B cell (primary cell): ENCODE data around the gene MSL1. TPM values are rescaled to one million over a fixed set of nuclear protein-coding genes. Genes with fewer than 3 reads are reported as not detected.

Source experiments
- ATAC-seq: fragments of 200-7000 bp; cut with Tn5 transposase; one replicate; pipeline ENCODE4 v1.10.0; 2021; ENCODE audit warnings: low read depth, mild to moderate bottlenecking, moderate number of reproducible peaks, moderate library complexity
- CTCF ChIA-PET: fragments of 350-600 bp; sonication (Branson Sonifier 250); formaldehyde crosslinking; loops from one replicate; lab custom pipeline; 2021; ENCODE audit warnings: antibody characterized with exemption, inconsistent platforms; lab: Charles Lee
- POLR2A ChIA-PET: fragments of 350-600 bp; sonication (Branson Sonifier 250); formaldehyde crosslinking; loops from one replicate; lab custom pipeline; 2021; ENCODE audit warnings: antibody characterized with exemption; lab: Charles Lee
- DNase-seq: peaks from one replicate; pipeline ENCODE4 v3.0.0; 2013
- H2AFZ ChIP-seq: 2 replicates; pipeline ENCODE4 v1.6.1; 2012; ENCODE audit warnings: mild to moderate bottlenecking, low read depth, low read length; ENCODE audit not compliant: insufficient read depth, poor library complexity, severe bottlenecking
- H3K27ac ChIP-seq, 2 donors: 1 replicate in 1 of 2; 2 replicates in 1 of 2; pipeline ENCODE4 v1.5.1; 2012 to 2013; ENCODE audit warnings: low read length in 2 of 2, mild to moderate bottlenecking in 2 of 2, moderate library complexity in 1 of 2
- H3K27me3 ChIP-seq, 4 experiments: fragments of 200-600 bp in 1 of 4; sonication (generic) in 1 of 4; replicated peaks in 1 of 4; 1 replicate in 2 of 4; 2 replicates in 2 of 4; pipeline versions ENCODE4 v1.6.1 to v1.7.0; 2013 to 2016; ENCODE audit warnings: low read length in 3 of 4, mild to moderate bottlenecking in 2 of 4, mixed read lengths in 1 of 4, moderate library complexity in 1 of 4; ENCODE audit not compliant: insufficient read depth in 4 of 4, control insufficient read depth in 3 of 4; ENCODE audit errors: control extremely low read depth in 1 of 4
- H3K36me3 ChIP-seq, 2 experiments: replicated peaks in 1 of 2; 1 replicate in 1 of 2; 2 replicates in 1 of 2; pipeline versions ENCODE4 v1.6.1 to v1.7.1; 2013; ENCODE audit warnings: low read length in 1 of 2; ENCODE audit not compliant: insufficient read depth in 2 of 2, control insufficient read depth in 1 of 2; ENCODE audit errors: control extremely low read depth in 1 of 2, extremely low read depth in 1 of 2
- H3K4me1 ChIP-seq, 2 donors: fragments of 200-600 bp in 1 of 2; sonication (generic) in 1 of 2; 1 replicate in 1 of 2; 2 replicates in 1 of 2; pipeline versions ENCODE4 v1.5.1 to v1.6.1; 2013 to 2017; ENCODE audit warnings: low read length in 2 of 2; ENCODE audit not compliant: control insufficient read depth in 2 of 2, insufficient read depth in 2 of 2
- H3K4me2 ChIP-seq: replicated peaks from 2 replicates; pipeline ENCODE3; 2012; ENCODE audit warnings: mild to moderate bottlenecking, low read depth, low read length; ENCODE audit not compliant: poor library complexity, severe bottlenecking
- H3K4me3 ChIP-seq, 5 experiments: fragments of 200-600 bp in 1 of 5; sonication (generic) in 1 of 5; 1 replicate in 3 of 5; 2 replicates in 2 of 5; pipeline versions ENCODE4 v1.5.1 to v1.7.0; 2011 to 2016; ENCODE audit warnings: low read length in 4 of 5, mild to moderate bottlenecking in 4 of 5, low read depth in 2 of 5, control low read depth in 1 of 5, moderate library complexity in 1 of 5; ENCODE audit not compliant: insufficient read depth in 1 of 5; ENCODE audit errors: control extremely low read depth in 1 of 5, extremely low read depth in 1 of 5
- H3K79me2 ChIP-seq: fragments of 200-600 bp; sonication (generic); one replicate; pipeline ENCODE4 v1.6.0; 2016; ENCODE audit warnings: low read length; ENCODE audit not compliant: control insufficient read depth, insufficient read depth
- H3K9ac ChIP-seq: fragments of 200-600 bp; sonication (generic); 2 replicates; pipeline ENCODE4 v1.6.1; 2017; ENCODE audit warnings: mild to moderate bottlenecking, low read length, moderate library complexity
- H3K9me3 ChIP-seq, 3 donors: one replicate each; pipeline versions ENCODE4 v1.6.1 to v1.7.1; 2013; ENCODE audit warnings: low read length in 2 of 3; ENCODE audit not compliant: control insufficient read depth in 2 of 3, insufficient read depth in 1 of 3; ENCODE audit errors: control extremely low read depth in 1 of 3
- H4K20me1 ChIP-seq: 2 replicates; pipeline ENCODE4 v1.6.0; 2012; ENCODE audit warnings: mild to moderate bottlenecking, low read length; ENCODE audit not compliant: insufficient read depth, control insufficient read depth, poor library complexity, severe bottlenecking
- H3K27ac Mint-ChIP-seq: one replicate; pipeline ENCODE4 v1.8.0; 2021; ENCODE audit warnings: mixed read lengths
- H3K27me3 Mint-ChIP-seq: one replicate; pipeline ENCODE4 v1.8.0; 2021; ENCODE audit warnings: mixed read lengths
- H3K4me1 Mint-ChIP-seq: one replicate; pipeline ENCODE4 v1.8.0; 2021; ENCODE audit warnings: mixed read lengths
- H3K4me3 Mint-ChIP-seq: one replicate; pipeline ENCODE4 v1.8.0; 2021; ENCODE audit warnings: mixed read lengths
- H3K9me3 Mint-ChIP-seq: one replicate; pipeline ENCODE4 v1.8.0; 2022; ENCODE audit warnings: mixed read lengths; ENCODE audit not compliant: insufficient read depth
- EZH2 ChIP-seq: IDR thresholded peaks from 2 replicates; pipeline ENCODE4 v1.6.1; 2012; ENCODE audit warnings: borderline replicate concordance, low read depth, mild to moderate bottlenecking, moderate library complexity, low read length; ENCODE audit not compliant: insufficient read depth, poor library complexity, severe bottlenecking
- WGBS: methylation state at CpG from one replicate; pipeline ENCODE4 v1.1.5; 2013; ENCODE audit warnings: missing lambda C conversion rate; ENCODE audit not compliant: insufficient coverage; 5-methylcytosine and 5-hydroxymethylcytosine counted together
- intact Hi-C: fragments of 100-400 bp; cut with micrococcal nuclease; formaldehyde crosslinking; loops from one replicate; pipeline ENCODE4 v1.10.0; 2022
- polyA plus RNA-seq: library from polyadenylated mRNA; depleted of rRNA; stranded (reverse); fragments of >200 nt; gene quantifications from 2 replicates; pipeline ENCODE4 v1.2.3, GENCODE V29; 2012
- total RNA-seq, 2 donors: library from RNA; stranded (reverse); fragments of 120-200 nt in 1 of 2; gene quantifications; 1 replicate in 1 of 2; 2 replicates in 1 of 2; pipeline versions ENCODE4 v1.2.3 to v1.2.4, GENCODE V29; 2013 to 2022
- TF ChIP-seq, protein P1 (sequence below): fragments of 200-600 bp; IDR thresholded peaks from one replicate; pipeline ENCODE4 v1.8.0; 2022; ENCODE audit warnings: antibody characterized with exemption, mild to moderate bottlenecking

The MSL1 gene
- total and polyA plus RNA-seq, 2 donors (not counting 1 experiment from before 2014, with no cell fraction given) = 80.1 to 129 TPM

DNA sequence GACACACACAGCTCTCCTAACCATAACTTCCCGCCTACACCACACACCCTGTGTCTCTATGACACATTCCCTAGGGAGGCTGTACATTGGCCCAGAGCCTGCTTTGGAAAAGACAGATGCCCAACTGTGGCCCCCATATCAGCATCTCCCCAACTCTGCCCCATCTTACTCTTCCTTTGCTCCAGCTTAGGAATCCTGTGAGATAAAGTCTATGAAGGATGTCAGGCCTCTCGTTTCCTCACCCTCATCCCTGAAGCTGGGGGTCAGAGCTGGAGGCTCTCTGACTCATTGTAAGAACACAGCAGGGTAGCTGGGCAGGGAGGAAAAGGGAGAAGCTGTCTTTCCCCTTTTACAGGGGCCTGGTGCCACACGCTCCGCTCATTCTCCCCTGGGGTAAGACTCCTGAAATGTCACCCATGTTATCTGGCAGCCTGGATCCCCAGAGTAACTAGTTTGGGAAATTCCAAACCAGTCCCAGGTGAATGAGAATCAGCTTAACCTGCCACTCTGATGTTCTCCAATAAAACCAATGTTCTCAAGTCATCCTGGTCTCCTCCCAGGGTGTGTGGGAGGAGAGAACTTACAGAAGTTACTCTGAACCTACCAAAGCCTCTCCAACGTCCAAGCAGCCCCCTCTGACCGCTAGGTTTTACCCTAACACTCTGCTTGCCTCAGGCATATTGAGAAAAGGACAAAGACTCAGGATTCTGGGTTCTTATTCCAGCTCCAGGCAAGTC lies 58.3 kb downstream of the MSL1 start:
- H2AFZ ChIP-seq = no peak overlapping the region
- ChIA-PET POLR2A (interaction anchor here (0.6 kb wide), 1 partner anchor 14 kb away, joined by 3 read pairs; no protein-coding TSS in a partner anchor), CTCF (interaction anchor here (0.9 to 3.5 kb wide), 3 partner anchors 10 to 113 kb away, joined by 3 to 17 read pairs (median 4); no protein-coding TSS in a partner anchor)
- no peak overlapping the region for H3K27ac ChIP-seq
- peaks cover 0 to 7% (median 2%) of the 10 kb centered on the region in 4 experiments for H3K27me3 ChIP-seq
- peaks cover 0 to 4% of the 10 kb centered on the region in 2 experiments for H3K36me3 ChIP-seq
- H3K9ac ChIP-seq = no peak overlapping the region
- H3K4me3 ChIP-seq = no peak overlapping the region
- H4K20me1 ChIP-seq = peaks cover 11% of the 10 kb centered on the region
- intact Hi-C loops = no loop called here
- no peak for TF ChIP-seq EZH2
- TF ChIP-seq, protein P1, sequence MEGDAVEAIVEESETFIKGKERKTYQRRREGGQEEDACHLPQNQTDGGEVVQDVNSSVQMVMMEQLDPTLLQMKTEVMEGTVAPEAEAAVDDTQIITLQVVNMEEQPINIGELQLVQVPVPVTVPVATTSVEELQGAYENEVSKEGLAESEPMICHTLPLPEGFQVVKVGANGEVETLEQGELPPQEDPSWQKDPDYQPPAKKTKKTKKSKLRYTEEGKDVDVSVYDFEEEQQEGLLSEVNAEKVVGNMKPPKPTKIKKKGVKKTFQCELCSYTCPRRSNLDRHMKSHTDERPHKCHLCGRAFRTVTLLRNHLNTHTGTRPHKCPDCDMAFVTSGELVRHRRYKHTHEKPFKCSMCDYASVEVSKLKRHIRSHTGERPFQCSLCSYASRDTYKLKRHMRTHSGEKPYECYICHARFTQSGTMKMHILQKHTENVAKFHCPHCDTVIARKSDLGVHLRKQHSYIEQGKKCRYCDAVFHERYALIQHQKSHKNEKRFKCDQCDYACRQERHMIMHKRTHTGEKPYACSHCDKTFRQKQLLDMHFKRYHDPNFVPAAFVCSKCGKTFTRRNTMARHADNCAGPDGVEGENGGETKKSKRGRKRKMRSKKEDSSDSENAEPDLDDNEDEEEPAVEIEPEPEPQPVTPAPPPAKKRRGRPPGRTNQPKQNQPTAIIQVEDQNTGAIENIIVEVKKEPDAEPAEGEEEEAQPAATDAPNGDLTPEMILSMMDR = no peak
- H3K9me3 ChIP-seq = no peaks in the 10 kb centered on the region
- Mint-ChIP-seq H3K27ac (no peak overlapping the region), H3K27me3 (no peaks in the 10 kb centered on the region), H3K4me3 (no peak overlapping the region), H3K9me3 (no peaks in the 10 kb centered on the region), H3K4me1 (peaks cover 11% of the 10 kb centered on the region)
- H3K4me2 ChIP-seq = no peak overlapping the region
- ATAC-seq (no peak), DNase-seq (no peak)
- H3K4me1 ChIP-seq = peaks cover 17% of the 10 kb centered on the region in 2 donors
- 84% methylated on average over 5 of the region's 6 CpGs for WGBS
- peaks cover 5% of the 10 kb centered on the region for H3K79me2 ChIP-seq

DNA sequence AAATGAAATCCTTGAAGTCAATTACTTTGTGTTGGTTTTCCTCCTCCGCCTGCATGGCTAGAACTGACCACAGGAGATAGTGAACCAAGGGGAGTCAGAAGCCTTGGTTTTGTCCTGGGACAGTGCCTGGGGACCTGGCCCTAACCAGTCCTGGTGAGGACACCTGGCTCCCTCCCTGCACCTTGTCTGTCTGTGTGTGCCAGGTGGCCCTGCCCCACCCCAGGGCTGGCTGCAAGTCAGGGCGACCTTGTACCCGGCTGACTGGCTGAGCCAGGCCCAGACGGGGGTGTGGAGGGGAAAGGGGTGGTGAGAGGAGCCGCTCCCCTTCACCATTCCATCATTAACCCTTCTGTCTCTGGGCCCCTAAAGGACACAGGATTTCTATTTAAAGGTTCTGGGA lies 58.9 kb downstream of the MSL1 start:
- Histone ChIP-seq H3K9me3 (no peaks in the 10 kb centered on the region), H2AFZ (no peak overlapping the region), H3K79me2 (peaks cover 5% of the 10 kb centered on the region), H3K4me1 (peaks cover 17% of the 10 kb centered on the region in 2 donors), H4K20me1 (peaks cover 11% of the 10 kb centered on the region), H3K4me3 (no peak overlapping the region), H3K27ac (no peak overlapping the region), H3K27me3 (peaks cover 0 to 7% (median 2%) of the 10 kb centered on the region in 4 experiments), H3K36me3 (peaks cover 0 to 4% of the 10 kb centered on the region in 2 experiments), H3K4me2 (no peak overlapping the region), H3K9ac (no peak overlapping the region)
- POLR2A ChIA-PET = no interaction called here
- TF ChIP-seq, protein P1 = no peak
- TF ChIP-seq EZH2 = no peak
- Mint-ChIP-seq H3K27ac (no peak overlapping the region), H3K9me3 (no peaks in the 10 kb centered on the region), H3K4me3 (no peak overlapping the region), H3K4me1 (peaks cover 11% of the 10 kb centered on the region), H3K27me3 (no peaks in the 10 kb centered on the region)
- WGBS = 100% methylated on average over 1 of the region's 5 CpGs
- no peak for ATAC-seq
- no peak for DNase-seq
- intact Hi-C loops = no loop called here
- CTCF ChIA-PET = interaction anchor here (3.5 kb wide), 1 partner anchor 10 kb away, joined by 17 read pairs; no protein-coding TSS in a partner anchor
